ENCODE measurements around the gene BUB3.

DNA sequence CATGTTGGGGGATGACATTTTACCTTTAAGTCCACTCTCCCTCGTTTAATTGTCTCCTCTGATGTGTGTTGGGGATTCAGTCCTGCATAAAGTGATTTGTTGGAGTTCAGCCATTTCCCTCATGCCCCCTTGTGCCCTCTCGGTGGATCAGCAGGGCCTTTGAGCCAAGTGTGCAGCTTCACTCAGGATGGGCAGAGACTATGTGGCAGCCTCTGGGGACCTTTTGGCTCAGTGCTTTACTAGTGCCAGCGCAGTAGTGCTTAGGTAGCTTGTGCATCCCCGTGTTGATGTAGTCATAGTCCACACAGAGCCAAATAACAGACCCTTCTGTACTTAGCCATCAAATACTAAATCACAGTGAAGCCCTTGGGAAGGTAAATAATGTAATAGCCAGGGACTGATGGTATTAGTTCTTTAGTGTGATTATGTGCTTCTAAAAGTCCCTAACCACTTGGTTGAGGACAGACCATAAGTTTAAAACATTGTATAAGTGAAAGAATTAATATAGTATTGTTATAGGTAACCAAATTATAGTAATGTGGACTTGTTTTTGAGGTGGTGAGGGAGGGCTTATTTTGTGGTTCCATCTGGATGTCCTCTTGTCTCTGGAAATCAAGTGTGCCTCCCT lies 11.4 kb downstream of the BUB3 start:
- TF ChIP-seq, protein P1, sequence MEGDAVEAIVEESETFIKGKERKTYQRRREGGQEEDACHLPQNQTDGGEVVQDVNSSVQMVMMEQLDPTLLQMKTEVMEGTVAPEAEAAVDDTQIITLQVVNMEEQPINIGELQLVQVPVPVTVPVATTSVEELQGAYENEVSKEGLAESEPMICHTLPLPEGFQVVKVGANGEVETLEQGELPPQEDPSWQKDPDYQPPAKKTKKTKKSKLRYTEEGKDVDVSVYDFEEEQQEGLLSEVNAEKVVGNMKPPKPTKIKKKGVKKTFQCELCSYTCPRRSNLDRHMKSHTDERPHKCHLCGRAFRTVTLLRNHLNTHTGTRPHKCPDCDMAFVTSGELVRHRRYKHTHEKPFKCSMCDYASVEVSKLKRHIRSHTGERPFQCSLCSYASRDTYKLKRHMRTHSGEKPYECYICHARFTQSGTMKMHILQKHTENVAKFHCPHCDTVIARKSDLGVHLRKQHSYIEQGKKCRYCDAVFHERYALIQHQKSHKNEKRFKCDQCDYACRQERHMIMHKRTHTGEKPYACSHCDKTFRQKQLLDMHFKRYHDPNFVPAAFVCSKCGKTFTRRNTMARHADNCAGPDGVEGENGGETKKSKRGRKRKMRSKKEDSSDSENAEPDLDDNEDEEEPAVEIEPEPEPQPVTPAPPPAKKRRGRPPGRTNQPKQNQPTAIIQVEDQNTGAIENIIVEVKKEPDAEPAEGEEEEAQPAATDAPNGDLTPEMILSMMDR (IDR thresholded peaks at IDR 0.05), result no peak
- no peak for TF ChIP-seq POLR2A (IDR thresholded peaks at IDR 0.05)

Data from testis (tissue), 2 donors.